ENCODE results near the gene MOV10L1.
"Not testable (repeated sequence)": the region's sequence is repeated elsewhere in the genome, so short reads cannot be mapped to it uniquely, and the experiment has no call there.

MOV10L1 gene

GRCh38 chr22:50192436-50193204 is 102.8 kb downstream of the MOV10L1 start:
- DNase-seq, result no peak

- DNase-seq, result no peak
Observed at GRCh38 chr22:50193621-50194020, 103.8 kb downstream of the MOV10L1 start.

- no peak for DNase-seq
Observed at GRCh38 chr22:50194037-50194805, 104.4 kb downstream of the MOV10L1 start.

GRCh38 chr22:50196256-50196655 is 106.5 kb downstream of the MOV10L1 start:
- no peak for DNase-seq

- DNase-seq, result no peak
Observed at GRCh38 chr22:50197000-50197800, 107.4 kb downstream of the MOV10L1 start.

GRCh38 chr22:50197856-50198623 is 108.2 kb downstream of the MOV10L1 start:
- no peak for DNase-seq

- DNase-seq, result no peak
Observed at GRCh38 chr22:50198624-50199017, 108.8 kb downstream of the MOV10L1 start.

- no peak for DNase-seq
Observed at GRCh38 chr22:50199251-50199721, 109.5 kb downstream of the MOV10L1 start.

GRCh38 chr22:50199829-50200460 is 110.1 kb downstream of the MOV10L1 start:
- DNase-seq, result no peak

- peak; percentile 35 for DNase-seq
Observed at GRCh38 chr22:50200461-50201190, 110.8 kb downstream of the MOV10L1 start, which contains the start of gene SELENOO. SELENOO (plus strand) TSS chr22:50201011; CDS start chr22:50201037, 26 bp downstream.

- no peak for DNase-seq
Observed at GRCh38 chr22:50201191-50202129, 111.7 kb downstream of the MOV10L1 start.

GRCh38 chr22:50202130-50202666 is 112.4 kb downstream of the MOV10L1 start:
- DNase-seq, result no peak

- no peak for DNase-seq
Observed at GRCh38 chr22:50203288-50203687, 113.5 kb downstream of the MOV10L1 start.

- no peak for DNase-seq
Observed at GRCh38 chr22:50204571-50204970, 114.8 kb downstream of the MOV10L1 start.

- DNase-seq, result not testable (repeated sequence)
Observed at GRCh38 chr22:50204998-50205397, 115.2 kb downstream of the MOV10L1 start.

- no peak for DNase-seq
Observed at GRCh38 chr22:50205781-50206569, 116.2 kb downstream of the MOV10L1 start.

GRCh38 chr22:50206599-50206998 is 116.8 kb downstream of the MOV10L1 start:
- no peak for DNase-seq

- no peak for DNase-seq
Observed at GRCh38 chr22:50207383-50208140, 117.8 kb downstream of the MOV10L1 start.
